Activated CD4-positive, alpha-beta T cell treated with anti-CD3 and anti-CD28 coated beads, Interleukin-2, amount 50 U/mL, for 24 hours (primary cell): ENCODE measurements around the gene GTF2A1.
"Not testable (repeated sequence)": the region's sequence is repeated elsewhere in the genome, so short reads cannot be mapped to it uniquely, and the experiment has no call there.

Source experiments
- DNase-seq, 2 donors: peaks; one replicate each; pipeline ENCODE4 v3.0.0-alpha.2; 2020; ENCODE audit warnings: low read depth in 1 of 2, low spot score in 1 of 2

GTF2A1 gene

DNA sequence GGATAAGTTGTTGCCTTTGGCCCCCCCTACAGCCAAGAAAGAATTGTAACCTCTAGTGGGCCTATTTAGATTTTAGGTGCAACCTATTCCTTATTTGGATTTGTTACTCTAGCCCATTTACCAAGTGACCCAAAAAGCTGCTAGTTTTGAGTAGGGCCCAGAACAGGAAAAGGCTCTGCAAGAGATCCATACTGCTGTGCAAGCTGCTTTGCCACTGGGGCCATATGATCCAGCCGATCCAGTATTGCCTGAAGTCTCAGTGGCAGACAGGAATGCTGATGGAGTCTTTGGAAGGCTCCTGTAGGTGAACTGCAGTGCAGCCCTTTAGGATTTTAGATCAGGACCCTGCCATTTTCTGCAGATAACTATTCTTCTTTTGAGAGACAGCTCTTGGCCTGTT is 12.9 kb upstream of the GTF2A1 start:
- no peak for DNase-seq

GRCh38 chr14:81231540-81231939 is 10.8 kb upstream of the GTF2A1 start:
- DNase-seq: no peak

DNA sequence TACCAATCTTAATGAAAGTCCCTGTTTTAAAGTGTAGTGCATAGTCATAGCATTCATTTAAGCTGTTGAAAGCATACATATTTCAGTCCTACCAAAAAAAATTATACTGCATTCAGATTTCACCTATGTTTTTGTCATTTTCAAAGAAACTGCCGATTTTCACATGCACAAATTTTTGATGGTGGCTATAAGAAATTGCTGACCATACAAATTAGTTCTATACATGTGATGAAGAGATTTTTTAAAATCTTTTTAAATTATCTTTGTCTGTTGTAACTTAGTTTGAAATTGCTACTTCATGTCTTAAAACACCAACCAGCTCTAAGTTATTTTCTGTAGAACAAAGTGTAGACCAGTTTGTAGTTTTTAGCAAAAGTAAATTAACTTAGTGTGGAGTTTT is 3.5 kb upstream of the GTF2A1 start:
- no peak for DNase-seq

DNA sequence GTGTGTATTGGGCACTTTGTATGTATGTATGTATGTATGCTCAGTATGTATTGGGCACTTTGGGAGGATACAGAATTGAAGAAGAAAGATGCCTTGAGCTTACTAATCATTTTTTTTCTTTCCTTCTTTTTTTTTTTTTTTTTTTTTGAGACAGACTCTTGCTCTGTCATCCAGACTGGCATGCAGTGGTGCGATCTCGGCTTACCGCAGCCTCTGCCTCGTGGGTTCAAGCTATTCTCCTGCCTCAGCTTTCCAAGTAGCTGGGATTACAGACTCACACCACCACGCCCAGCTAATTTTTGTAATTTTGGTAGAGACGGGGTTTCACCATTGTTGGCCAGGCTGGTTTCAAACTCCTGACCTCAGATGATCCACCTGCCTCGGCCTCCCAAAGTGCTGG is 3.0 kb upstream of the GTF2A1 start:
- not testable (repeated sequence) for DNase-seq

DNA sequence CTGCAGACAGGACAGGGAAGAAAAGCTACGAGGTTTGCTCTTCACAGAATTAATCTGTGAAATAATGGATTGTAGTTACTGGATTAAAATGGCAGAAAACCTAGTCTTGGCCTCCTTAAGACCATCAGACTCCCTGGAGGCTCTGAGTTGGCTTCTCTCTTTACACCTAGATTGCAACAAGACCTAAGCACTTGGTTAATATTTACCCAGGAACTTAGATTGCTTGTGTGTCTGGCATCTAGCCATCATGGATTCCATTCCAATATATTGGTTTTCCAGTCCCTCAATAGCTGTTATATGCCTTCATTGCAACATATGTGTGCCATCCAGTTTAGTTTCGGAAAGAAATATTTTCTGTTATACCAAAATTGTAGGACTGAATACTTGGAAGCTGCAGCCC is 1.9 kb upstream of the GTF2A1 start:
- DNase-seq: no peak

GRCh38 chr14:81222126-81222525 is 1.4 kb upstream of the GTF2A1 start:
- DNase-seq: no peak

GRCh38 chr14:81221579-81222102 is 882 bp upstream of the GTF2A1 start:
- DNase-seq: no peak

GRCh38 chr14:81220580-81220829 is 254 bp downstream of the GTF2A1 start:
- no peak for DNase-seq

GRCh38 chr14:81219759-81220579 is 790 bp downstream of the GTF2A1 start:
- DNase-seq: peak; percentile 28 to 32

GRCh38 chr14:81219210-81219758 is 1.5 kb downstream of the GTF2A1 start:
- DNase-seq: peak; percentile 73 to 85

- no peak for DNase-seq
These were observed 8.9 kb downstream of the GTF2A1 start for GRCh38 chr14:81211844-81212243.

GRCh38 chr14:81209167-81209836 is 11.5 kb downstream of the GTF2A1 start:
- no peak for DNase-seq

DNA sequence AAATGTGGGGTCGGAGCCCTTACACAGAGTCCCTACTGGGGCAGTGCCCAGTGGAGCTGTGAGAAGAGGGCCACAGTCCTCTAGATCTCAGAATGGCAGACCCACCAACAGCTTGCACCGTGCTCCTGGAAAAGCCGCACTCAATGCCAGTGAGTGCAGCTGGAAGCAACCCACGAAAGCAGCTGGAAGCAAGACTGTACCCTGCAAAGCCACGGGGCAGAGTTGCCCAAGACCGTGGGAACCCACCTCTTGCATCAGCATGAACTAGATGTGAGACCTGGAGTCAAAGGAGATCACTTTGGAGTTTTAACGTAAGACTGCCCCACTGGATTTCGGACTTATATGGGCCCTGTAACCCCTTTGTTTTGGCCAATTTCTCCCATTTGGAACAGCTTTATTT is 12.3 kb downstream of the GTF2A1 start:
- DNase-seq: no peak

DNA sequence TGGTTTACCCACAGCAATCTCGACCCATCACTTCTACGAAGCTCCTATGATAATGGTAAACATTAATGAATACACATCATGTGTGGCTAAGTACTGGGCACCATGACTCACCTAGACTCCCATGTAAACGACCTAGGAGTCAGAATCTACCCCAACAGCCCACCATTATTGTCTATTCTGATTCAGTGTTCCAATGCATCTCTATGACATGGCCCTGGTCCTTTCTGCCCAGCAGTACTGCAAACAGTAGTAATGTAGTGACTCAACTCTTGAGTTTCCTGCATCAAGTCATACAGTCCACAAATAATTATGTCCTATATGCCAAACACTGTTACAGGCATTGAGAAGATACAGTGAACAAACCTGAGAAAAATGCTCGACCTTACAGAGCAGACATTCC is 14.6 kb downstream of the GTF2A1 start:
- DNase-seq: no peak

DNA sequence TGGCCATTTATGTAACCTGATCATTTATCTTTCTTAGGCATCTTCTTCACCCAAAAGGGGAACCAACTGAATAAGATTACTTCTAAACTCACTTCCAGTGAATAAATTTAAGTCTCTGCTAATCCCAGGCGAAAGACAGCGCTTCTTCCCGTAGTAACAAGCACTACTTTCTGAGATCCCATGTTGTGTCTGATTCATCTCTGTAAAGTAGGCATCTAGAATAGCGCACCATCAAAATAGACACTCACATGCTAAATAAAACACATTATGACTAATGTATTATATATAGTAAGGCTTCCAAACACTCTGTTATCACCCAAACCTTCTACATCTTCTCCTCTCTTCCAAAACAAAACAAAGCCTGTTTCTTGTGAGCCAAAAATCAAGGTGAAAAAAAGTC is 15.1 kb downstream of the GTF2A1 start:
- no peak for DNase-seq

GRCh38 chr14:81200054-81200453 is 20.7 kb downstream of the GTF2A1 start:
- no peak for DNase-seq

GRCh38 chr14:81199084-81199483 is 21.7 kb downstream of the GTF2A1 start:
- no peak for DNase-seq

DNA sequence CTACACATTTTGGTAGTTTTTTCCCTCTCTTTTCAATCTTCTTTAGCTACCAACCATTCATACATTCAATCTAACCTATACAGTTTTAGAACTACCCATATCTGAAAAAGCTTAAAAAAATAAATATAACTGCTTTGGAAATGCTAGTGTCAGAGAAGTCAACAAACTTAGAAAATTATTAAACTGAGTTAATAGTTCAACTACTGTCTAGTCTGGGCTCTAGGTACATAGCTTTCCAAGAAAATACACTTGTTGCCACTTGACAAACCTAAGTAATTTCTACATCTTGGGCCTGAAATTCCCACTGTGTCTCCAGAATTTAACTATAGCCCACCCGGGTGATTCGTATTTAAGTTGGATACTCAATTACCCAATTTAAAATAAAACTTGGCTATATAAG is 22.1 kb downstream of the GTF2A1 start:
- DNase-seq: no peak

DNA sequence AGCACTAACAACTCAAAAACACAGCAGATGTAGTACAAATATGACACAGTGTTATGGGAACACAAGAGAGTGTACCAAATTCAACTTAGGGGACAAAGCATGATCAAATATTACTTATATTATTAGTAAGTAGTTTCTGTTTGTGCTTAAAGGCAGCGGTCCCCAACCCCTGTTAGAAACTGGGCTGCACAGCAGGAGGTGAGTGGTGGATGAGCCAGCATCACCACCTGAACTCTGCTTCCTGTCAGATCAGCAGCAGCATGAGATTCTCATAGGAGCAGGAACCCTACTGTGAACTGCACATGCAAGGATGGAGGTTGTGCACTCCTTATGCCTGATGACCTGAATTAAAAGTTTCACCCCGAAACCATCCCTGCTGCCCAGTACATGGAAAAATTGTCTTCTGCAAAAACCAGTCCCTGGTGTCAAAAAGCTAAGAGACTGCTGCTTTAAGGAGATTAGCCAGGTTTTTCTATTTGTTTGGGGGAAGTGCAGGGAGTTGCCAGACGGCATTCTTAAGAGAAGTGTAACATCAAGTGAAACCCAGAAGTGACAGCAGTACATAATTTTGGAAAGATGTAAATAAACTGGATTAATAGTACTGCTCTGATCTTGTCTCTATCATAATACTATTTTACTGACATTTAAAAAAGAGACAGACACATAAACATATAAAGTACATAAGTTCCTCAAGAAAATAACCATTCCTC is 26.7 kb downstream of the GTF2A1 start:
- DNase-seq: no peak

GRCh38 chr14:81192594-81192993 is 28.2 kb downstream of the GTF2A1 start:
- DNase-seq: no peak

DNA sequence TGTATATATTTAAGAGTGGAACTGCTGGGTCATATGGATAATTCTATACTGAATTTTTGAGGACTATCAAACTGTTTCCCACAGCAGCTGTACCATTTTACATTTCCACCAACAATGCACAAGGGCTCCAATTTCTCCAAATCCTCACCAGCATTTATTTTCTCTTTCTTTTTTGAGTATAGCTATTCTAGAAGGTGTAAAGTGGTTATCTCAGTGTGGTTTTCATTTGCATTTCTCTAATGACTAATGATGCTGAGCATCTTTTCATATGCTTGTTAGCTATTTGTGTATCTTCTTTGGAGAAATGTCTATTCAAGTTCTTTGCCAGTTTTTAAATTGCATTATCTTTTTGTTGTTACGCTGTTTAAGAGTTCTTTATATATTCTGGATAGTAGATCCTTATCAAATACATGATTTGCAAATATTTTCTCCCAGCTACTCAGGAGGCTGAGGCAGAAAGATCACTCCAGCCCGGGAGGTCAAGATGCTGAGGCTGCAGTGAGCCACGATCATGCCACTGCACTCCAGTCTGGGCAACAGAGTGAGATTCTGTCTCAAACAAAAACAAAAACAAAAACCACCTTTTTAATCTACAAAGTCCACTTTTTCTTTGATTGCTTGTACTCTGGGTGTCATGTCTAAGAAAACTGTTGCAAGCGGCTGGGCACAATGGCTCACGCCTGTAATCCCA is 32.8 kb downstream of the GTF2A1 start:
- no peak for DNase-seq
